HG02852 (cell line): ENCODE measurements around the gene TAPBP.
"Not testable (repeated sequence)": the region's sequence is repeated elsewhere in the genome, so short reads cannot be mapped to it uniquely, and the experiment has no call there.

Experiments
- ATAC-seq: cut with Tn5 transposase; IDR thresholded peaks from one replicate; pipeline ENCODE4 v1.9.1; 2021; ENCODE audit warnings: mild to moderate bottlenecking, moderate library complexity; ENCODE audit not compliant: unreplicated experiment

TAPBP gene

DNA sequence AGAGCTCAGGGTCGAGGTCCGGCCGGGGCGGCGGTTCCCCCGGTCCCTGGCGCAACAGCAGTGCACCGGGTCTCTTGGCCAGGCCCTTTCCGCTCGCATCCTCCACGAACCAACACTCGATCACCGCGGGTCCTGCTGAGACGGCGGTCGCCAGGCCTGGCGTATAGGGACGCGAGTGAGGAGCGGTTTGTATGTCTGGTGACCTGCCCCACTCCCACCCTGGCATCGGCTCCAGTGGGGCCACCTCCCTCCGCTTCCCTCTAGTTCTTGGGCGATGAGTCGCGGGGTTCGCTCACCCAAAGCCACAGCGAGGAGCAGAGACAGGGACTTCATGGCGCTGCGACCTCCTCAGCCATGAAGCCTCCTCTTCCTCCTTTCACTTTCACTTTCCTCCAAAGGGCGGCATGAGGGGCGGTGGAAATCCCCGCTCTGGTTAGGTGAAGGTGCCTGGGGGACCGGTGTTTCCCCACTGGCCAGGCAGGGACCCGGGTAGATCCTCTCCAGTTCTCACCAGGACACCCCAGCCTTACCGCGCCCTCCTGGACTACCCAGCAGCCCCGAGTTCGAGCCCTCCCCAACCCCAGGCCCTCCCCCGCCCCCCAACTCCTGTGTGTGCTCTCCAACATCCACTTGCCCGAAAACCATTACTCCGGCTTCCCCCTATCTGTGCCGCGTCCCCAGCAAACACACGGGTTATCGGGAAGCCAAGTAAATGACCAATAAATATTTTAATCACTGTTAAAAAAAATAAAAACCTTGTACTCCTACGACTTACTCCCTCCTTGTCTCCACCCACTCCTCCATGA, at the start of gene TAPBP:
TSS of gene TAPBP (minus strand) at position 370 of the 806 bp plus-strand sequence. CDS start at position 333, 37 bp downstream.
- peak; percentile 37 for ATAC-seq

DNA sequence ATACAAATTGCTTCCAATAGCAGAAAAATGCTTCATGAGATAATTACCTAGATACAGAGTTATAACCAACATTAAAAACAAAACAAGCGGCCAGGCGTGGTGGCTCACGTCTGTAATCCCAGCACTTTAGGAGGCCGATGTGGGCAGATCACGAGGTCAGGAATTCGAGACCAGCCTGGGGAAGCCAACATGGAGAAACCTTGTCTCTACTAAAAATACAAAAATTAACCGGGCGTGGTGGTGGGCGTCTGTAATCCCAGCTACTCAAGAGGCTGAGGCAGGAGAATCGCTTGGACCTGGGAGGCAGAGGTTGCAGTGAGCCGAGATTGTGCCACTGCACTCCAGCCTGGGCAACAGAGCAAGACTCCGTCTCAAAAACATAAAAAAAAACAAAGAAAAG, 49.6 kb upstream of the TAPBP start:
- ATAC-seq = not testable (repeated sequence)

DNA sequence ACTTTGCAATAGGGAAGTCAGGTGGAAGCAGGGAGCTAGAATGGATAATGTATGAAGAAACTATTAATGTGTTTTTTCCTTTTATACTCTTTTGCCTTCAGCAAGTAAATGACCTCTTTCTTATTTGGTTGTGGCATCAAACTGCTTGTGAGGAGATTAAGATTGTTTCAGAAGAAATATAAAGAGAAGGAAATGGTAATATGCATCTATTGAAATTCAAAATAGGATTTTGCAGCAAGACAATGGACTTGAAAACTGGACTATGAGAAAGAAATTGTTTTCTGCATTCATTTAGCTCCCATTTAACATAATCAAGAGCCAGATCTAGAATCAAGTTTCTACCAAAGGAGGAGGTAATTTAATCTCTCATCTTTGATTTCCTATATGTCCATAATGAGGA, 45.5 kb upstream of the TAPBP start:
- ATAC-seq = no peak

DNA sequence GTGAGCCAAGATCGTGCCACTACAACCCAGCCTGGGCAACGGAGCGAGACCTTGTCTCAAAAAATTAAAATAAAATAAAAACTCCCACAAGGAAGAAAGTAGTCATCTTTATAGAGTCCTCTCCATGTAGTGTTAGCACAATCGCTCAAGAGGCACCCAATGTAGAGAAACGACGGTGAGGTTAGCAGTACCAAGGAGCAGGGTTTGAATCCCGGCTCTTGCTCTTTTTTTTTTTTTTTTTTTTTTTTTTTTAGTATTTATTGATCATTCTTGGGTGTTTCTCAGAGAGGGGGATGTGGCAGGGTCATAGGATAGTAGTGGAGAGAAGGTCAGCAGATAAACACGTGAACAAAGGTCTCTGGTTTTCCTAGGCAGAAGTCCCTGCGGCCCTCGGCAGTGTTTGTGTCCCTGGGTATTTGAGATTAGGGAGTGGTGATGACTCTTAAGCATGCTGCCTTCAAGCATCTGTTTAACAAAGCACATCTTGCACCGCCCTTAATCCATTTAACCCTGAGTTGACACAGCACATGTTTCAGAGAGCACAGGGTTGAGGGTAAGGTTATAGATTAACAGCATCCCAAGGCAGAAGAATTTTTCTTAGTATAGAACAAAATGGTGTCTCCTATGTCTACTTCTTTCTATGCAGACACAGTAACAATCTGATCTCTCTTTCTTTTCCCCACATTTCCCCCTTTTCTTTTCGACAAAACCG, 43.4 kb upstream of the TAPBP start:
- ATAC-seq = not testable (repeated sequence)

DNA sequence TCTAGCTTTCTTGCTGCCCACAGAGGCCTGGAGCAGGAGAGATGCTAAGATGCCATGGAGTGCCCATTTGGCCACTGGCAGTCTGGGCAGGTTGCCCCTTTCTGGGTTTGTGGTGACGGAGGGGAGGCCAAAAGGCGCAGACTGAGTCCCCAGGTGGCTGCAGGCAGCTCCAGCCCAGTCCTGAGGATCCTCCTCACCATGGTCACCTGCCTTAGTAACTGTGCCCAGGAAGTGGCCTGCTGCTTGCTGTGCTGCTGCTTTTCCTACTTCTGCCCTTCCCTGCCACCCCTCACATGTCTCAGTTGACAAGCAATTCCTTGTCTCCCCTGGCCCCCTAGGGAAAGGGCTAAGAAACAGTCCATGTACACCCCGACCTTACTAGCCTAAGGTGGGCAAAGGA, 42.4 kb upstream of the TAPBP start:
- no peak for ATAC-seq

DNA sequence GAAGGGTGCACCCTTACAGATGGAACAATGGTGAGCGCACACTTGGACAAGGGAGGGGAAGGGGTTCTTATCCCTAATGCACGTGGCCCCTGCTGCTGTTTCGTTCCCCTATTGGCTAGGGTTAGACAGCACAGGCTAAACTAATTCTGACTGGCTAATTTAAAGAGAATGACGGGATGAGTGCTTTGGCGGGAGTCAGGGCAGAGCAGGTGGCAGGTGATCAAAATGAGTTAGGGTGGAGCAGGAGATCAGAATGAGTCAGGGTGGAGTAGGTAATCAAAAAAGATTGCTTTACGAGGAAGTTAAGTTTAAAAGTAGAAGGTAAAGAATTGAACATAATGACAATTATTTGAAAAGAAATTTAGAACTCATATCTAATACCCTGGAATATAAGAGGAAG, 42.0 kb upstream of the TAPBP start:
- ATAC-seq = not testable (repeated sequence)

DNA sequence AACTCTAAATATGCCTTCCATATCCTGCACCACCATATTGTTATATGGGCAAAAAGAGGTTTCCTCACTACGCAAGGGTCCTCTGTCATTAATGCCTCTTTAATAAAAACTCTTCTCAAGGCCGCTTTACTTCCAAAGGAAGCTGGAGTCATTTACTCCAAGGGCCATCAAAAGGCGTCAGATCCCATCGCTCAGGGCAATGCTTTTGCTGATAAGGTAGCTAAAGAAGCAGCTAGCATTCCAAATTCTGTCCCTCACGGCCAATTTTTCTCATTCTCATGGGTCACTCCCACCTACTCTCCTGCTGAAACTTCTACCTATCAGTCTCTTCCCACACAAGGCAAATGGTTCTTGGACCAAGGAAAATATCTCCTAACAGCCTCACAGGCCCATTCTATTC, 33.9 kb upstream of the TAPBP start:
- no peak for ATAC-seq

DNA sequence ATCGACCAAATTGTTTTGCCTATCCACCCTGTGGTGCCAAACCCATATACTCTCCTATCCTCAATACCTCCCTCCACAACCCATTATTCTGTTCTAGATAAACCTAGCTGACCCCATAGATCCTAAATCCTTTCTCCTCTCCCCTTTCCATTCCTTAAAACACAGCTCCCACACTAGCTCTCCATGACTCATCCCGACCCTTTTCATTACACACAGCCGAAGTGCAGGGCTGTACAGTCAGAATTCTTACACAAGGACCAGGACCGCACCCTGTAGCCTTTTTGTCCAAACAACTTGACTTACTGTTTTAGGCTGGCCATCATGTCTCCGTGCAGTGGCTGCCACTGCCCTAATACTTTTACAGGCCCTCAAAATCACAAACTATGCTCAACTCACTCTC, 33.1 kb upstream of the TAPBP start:
- not testable (repeated sequence) for ATAC-seq

DNA sequence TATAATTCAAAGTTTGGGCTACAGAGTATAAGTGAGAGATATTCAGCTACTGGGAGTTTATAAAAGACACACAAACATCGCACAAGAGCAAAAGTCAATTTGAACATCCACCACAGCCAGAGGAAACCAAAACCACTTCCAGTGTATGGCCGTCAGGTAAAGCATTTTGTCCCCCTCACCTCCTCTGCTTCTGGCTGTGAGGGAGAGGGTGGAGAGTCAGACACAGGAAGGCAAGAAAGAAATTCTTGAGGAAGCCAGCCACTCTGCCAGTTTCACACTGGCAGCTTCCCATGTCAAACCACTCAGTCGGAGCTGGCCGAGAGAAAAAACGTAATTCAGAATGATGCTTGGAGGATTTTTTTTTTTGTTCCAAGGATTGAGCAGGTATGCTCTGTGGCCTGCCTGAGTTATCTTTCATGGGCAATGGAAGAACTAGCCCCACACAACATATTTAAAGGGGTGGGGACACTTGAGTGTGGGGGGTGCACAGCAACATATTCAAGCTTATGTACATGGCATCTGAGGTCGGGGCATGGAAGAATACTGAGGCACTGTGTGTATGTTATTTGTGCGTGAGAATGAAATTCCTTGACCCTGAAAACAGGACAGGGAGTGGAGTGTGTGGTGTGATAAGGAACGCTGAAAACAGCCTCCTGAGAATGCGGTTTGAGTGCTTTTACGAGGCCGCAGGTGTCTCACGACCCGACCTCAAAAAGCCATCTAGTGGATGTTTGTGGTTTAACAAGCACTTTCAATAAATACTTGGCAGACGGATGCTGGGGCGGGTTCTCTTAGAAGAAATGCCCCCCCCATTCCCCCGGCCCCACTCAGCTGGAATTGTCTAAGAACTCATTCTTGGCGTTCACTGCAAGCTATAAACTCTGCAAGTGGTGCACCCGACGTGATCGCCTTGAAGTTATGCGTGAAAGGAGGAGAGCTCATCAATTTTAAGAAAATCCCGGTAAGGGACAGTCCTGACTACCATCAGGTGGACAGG, 31.1 kb upstream of the TAPBP start:
- ATAC-seq = no peak

DNA sequence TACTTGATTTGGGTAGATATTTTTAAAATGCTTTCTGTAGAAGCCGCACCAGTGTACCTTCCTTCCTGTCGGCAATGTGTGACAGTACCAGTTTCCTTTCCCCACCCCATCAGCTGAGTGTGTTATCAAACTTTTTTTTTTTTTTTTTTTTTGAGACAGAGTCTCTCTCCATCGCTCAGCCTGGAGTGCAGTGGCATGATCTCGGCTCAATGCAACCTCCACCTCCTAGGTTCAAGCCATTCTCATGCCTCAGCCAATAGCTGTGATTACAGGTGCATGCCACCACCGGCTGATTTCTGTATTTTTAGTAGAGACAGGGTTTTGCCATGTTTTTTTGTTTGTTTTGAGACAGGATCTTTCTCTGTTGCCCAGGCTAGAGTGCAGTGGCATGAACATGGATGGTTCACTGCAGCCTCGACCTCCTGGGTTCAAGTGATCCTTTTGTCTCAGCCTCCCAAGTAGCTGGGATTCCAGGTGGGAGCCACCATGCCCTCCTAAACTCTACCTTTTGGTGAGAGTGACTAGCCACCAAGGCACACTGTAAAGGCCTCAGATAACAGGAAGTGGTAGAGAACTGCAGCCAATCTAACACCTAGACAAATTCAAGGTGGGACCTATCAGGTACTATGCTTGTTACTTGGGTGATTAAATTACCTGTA, 30.2 kb upstream of the TAPBP start:
- no peak for ATAC-seq

DNA sequence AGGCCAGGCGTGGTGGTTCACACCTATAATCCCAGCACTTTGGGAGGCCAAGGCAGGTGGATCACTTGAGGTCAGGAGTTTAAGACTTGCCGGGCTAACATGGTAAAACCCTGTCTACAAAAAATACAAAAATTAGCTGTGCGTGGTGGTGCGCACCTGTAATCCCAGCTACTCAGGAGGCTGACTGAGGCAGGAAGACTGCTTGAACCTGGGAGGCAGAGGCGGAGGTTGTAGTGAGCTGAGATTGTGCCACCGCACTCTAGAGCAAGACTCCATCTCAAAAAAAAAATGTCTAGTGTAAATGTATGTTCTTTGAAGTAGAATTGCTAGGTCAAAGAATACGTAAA, 29.7 kb upstream of the TAPBP start:
- ATAC-seq = not testable (repeated sequence)

DNA sequence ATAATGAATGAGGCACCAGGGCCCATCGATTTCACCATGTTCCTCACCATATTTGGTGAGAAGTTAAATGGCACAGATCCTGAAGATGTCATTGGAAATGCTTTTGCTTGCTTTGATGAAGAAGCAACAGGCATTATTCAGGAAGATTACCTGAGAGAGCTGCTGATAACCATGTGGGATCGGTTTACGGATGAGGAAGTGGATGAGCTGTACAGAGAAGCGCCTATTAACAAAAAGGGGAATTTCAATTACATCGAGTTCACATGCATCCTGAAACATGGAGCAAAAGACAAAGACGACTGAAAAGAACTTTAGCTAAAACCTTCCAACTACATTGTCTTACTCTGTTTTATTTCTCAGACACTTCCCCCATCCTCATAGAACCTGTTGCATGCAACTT, 25.3 kb upstream of the TAPBP start:
- ATAC-seq = no peak

DNA sequence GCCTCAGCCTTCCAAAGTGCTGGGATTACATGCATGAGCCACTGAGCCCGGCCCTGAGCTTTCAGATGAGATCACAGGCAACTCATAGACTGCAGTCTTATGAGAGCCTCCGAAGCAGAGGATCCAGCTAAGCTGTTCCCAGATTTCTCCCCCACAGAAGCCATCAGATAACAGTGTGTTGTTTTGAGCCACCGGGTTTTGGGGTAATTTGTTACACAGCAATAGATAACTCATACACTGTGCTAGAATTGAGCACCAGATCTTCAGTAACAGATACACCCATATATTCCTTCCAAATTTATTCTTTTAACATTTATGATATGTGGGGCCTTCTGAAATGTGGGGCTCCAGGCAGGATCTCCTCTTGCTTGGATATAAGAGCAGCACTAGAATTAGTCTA, 22.6 kb upstream of the TAPBP start:
- ATAC-seq = no peak

DNA sequence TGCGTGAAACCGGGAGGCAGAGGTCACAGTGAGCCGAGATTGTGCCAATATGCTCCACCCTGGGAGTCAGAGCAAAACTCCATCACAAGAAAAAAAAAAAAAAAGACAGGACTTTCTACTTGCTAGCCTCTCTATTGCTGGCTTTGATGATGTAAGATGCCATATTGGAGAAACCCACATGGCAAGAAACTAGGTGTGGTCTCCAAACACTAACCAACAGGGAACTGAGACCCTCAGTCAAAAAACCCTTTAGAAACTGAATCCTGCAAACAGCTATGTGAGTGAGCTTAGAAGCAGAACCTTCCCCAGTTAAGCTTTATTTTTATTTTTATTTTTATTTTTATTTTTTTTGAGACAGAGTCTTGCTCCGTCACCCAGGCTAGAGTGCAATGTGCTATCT, 22.0 kb upstream of the TAPBP start:
- no peak for ATAC-seq

DNA sequence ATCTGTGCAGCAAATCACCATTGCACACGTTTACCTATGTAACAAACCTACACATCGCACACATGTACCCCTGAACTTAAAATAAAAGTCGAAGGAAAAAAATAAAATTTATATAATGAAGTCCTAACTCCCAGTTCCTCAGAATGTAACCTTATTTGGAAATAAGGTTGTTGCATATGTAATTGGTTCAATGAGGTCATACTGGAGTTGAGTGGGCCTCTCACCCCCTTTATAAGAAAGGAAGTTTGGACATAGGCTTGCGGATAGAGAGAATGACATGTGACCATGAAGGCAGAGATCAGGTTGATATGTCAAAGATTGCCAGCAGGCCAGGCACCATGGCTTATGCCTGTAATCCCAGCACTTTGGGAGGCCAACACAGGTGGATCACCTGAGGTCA, 19.8 kb upstream of the TAPBP start:
- ATAC-seq = no peak

DNA sequence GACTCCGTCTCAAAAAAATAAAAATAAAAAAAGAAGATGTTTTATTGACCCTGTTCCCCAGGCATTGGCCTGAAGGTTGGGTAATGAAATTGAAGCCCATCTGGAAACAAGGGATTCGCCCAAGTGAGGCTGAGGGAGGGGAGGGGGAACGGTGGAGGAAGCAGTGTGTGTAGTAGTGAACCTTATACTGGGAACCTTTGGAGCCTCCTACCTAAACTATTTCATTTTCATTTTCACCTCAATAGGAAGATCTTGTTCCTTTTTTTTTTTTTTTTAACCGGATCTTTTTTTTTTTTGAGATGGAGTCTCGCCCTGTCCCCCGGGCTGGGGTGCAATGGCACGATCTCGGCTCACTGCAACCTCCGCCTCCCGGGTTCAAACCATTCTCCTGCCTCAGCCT, 16.9 kb upstream of the TAPBP start:
- ATAC-seq = no peak

DNA sequence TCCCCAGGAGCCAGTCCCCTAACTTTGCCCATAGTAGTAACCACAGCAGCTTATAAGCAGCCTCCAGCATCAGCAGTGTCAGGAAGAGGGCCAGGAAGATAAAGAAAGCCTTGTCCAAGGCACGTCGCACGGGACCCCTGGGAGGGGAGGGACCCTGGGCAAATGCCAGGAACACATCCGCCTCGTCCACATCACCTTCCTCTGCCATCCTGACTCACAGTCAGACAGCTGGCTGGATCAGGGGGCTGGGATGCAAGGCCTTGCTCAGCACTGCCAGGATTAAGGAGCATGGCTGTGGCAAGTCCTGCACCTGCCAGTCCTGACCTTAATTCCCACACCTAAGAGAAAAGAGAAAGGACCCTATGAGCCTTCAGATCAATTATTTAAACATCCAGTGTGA, 15.2 kb upstream of the TAPBP start:
- ATAC-seq = no peak

DNA sequence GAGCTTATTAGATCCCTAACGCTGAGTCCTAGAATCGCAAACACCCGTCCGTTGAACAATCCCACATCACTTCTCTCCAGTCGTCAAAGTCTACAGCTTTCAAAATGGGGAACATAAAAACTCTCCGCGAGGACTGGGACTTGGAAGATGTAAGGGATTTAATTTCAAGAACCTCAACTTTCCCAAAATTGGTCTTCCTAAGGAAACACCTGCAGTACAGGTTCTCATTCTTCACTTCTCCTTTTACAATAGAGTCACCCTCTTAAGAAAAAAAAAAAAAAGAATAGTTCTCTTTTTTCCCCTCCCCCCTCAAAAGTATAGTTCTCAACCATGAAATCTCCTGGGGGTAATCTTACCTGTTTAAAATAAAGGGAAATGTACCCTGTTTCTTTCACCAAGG, 10.2 kb upstream of the TAPBP start:
- no peak for ATAC-seq

DNA sequence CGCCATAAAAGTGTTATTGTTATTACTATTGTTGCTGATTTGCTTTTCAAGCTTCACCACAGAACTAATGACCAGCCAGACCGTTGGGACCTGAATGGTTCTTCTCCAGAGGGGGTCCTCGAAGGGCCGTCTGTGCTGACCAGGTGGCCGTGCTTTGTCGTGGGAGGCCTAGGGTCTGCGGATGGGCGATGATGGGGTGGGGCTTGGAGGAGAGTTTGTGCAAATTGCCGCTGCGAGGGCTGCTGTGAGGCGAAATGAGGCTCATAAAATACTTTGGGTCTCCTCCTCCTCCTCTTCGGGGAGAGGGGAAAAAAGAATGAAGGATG, 9.7 kb upstream of the TAPBP start:
- ATAC-seq = peak; percentile 7

DNA sequence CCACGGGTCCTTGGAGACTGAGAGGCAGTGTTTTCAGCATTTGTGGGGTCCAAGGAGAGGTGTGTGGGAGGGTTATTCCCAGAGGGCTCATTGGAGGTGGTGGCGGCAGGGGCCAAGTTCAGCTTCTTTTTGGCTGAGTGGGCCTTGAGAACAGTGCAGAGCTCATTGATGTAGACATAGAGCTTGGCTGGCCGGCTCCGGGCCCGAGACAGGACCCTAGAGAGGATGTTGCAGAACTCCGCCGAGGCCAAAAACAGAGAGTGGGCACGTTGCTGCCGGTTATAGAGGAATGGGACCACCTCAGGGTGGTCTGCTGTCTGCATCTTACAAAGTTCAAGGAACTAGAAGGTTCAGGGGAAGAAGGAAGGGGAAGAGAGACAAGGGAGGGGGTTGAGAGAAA, 7.3 kb upstream of the TAPBP start:
- no peak for ATAC-seq
